GM23338 (cell line): ENCODE results near the gene ARMC5. TPM values are rescaled to one million over a fixed set of nuclear protein-coding genes. Genes with fewer than 3 reads are reported as not detected.

Experiments
- ATAC-seq: fragments of 200-7000 bp; cut with Tn5 transposase; 3 replicates; pipeline ENCODE4 v1.9.1; 2020
- DNase-seq: peaks from one replicate; pipeline ENCODE4 v3.0.0-alpha.2; 2015; ENCODE audit warnings: low spot score
- H2AFZ ChIP-seq: fragments of 200-600 bp; sonication (generic); 2 replicates; pipeline ENCODE4 v1.8.0; 2016; ENCODE audit warnings: antibody characterized with exemption, mild to moderate bottlenecking, moderate library complexity
- H3F3A ChIP-seq: fragments of 200-600 bp; sonication (generic); replicated peaks from 2 replicates; pipeline ENCODE4 v1.8.0; 2017; ENCODE audit warnings: antibody characterized with exemption, mixed run types, low read depth
- H3K27ac ChIP-seq: fragments of 200-600 bp; sonication (generic); 2 replicates; pipeline ENCODE4 v1.6.1; 2016; ENCODE audit warnings: low read depth
- H3K27me3 ChIP-seq: fragments of 200-600 bp; sonication (generic); 2 replicates; pipeline ENCODE4 v1.8.0; 2016; ENCODE audit warnings: mild to moderate bottlenecking, mixed run types, moderate library complexity; ENCODE audit not compliant: insufficient read depth
- H3K36me3 ChIP-seq: fragments of 200-600 bp; sonication (generic); 2 replicates; pipeline ENCODE4 v1.8.0; 2016; ENCODE audit warnings: mild to moderate bottlenecking; ENCODE audit not compliant: insufficient read depth
- H3K4me1 ChIP-seq: fragments of 200-600 bp; sonication (generic); 2 replicates; pipeline ENCODE4 v1.8.0; 2016; ENCODE audit warnings: mild to moderate bottlenecking, moderate library complexity; ENCODE audit not compliant: insufficient read depth
- H3K4me2 ChIP-seq: fragments of 200-600 bp; sonication (generic); 2 replicates; pipeline ENCODE4 v1.7.1; 2017; ENCODE audit warnings: mixed run types
- H3K4me3 ChIP-seq: fragments of 200-600 bp; sonication (generic); 2 replicates; pipeline ENCODE4 v1.6.1; 2016; ENCODE audit warnings: mixed run types
- H3K79me2 ChIP-seq: fragments of 200-600 bp; sonication (generic); replicated peaks from 2 replicates; pipeline ENCODE4 v1.8.0; 2017; ENCODE audit warnings: mild to moderate bottlenecking; ENCODE audit not compliant: insufficient read depth
- H3K9me2 ChIP-seq: fragments of 200-600 bp; sonication (generic); 2 replicates; pipeline ENCODE4 v1.8.0; 2017; ENCODE audit not compliant: insufficient read depth
- H4K20me1 ChIP-seq: fragments of 200-600 bp; sonication (generic); replicated peaks from 2 replicates; pipeline ENCODE4 v1.8.0; 2017; ENCODE audit warnings: mild to moderate bottlenecking; ENCODE audit not compliant: insufficient read depth
- H3K27ac Mint-ChIP-seq: 2 replicates; pipeline ENCODE4 v1.8.0; 2020; ENCODE audit warnings: inconsistent platforms, mild to moderate bottlenecking, moderate library complexity, mixed read lengths
- H3K27me3 Mint-ChIP-seq: 3 replicates; pipeline ENCODE4 v1.8.0; 2022; ENCODE audit warnings: low read depth, mild to moderate bottlenecking, moderate library complexity, mixed read lengths, inconsistent platforms; ENCODE audit not compliant: insufficient read depth, poor library complexity
- H3K36me3 Mint-ChIP-seq: 3 replicates; pipeline ENCODE4 v1.8.0; 2021; ENCODE audit warnings: low read depth, mild to moderate bottlenecking, inconsistent platforms, moderate library complexity, mixed read lengths
- H3K4me1 Mint-ChIP-seq: 3 replicates; pipeline ENCODE4 v1.8.0; 2020; ENCODE audit warnings: mild to moderate bottlenecking, inconsistent platforms, mixed read lengths
- H3K4me3 Mint-ChIP-seq: 3 replicates; pipeline ENCODE4 v1.8.0; 2021; ENCODE audit warnings: moderate library complexity, mild to moderate bottlenecking, inconsistent platforms, mixed read lengths
- H3K9me3 Mint-ChIP-seq: 3 replicates; pipeline ENCODE4 v1.8.0; 2020; ENCODE audit warnings: moderate library complexity, mild to moderate bottlenecking, inconsistent platforms, mixed read lengths
- EZH2 ChIP-seq: fragments of 200-600 bp; sonication (generic); IDR thresholded peaks from one replicate; pipeline ENCODE4 v1.8.0; 2017; ENCODE audit warnings: antibody characterized with exemption, mild to moderate bottlenecking, low read depth; ENCODE audit not compliant: unreplicated experiment
- POLR2AphosphoS5 ChIP-seq: IDR thresholded peaks from 2 replicates; pipeline ENCODE4 v1.6.1; 2016; ENCODE audit warnings: antibody characterized with exemption, low read depth
- STAT1 ChIP-seq: IDR thresholded peaks from one replicate; pipeline ENCODE4 v1.6.1; 2016; ENCODE audit warnings: antibody characterized with exemption; ENCODE audit not compliant: unreplicated experiment
- ZNF114 ChIP-seq: fragments of 250-450 bp; sonication (Bioruptor Pico); IDR thresholded peaks from 2 replicates; pipeline ENCODE4 v1.5.0; 2020; ENCODE audit warnings: mild to moderate bottlenecking, moderate library complexity
- polyA plus RNA-seq: library from polyadenylated mRNA; unstranded; fragments of >200 nt; fragmentation: Nextera tagmentation; extraction: Ambion mirVana; gene quantifications from 2 replicates; pipeline ENCODE4 v1.2.1, GENCODE V29; 2016
- total RNA-seq: library from RNA; depleted of rRNA; stranded (reverse); fragments of >200 nt; shearing (Covaris generic); gene quantifications from 2 replicates; pipeline ENCODE4 v1.2.3, GENCODE V29; 2014
- TF ChIP-seq, protein P1 (sequence below): IDR thresholded peaks from one replicate; pipeline ENCODE4 v1.6.1; 2018; ENCODE audit warnings: antibody characterized with exemption; ENCODE audit not compliant: unreplicated experiment
- TF ChIP-seq, protein P2 (sequence below), 2 experiments: fragments of 200-600 bp in 1 of 2; sonication (generic) in 1 of 2; conservative IDR thresholded peaks; 2 replicates each; pipeline versions ENCODE4 v1.5.1 to v1.6.1; 2016 to 2017; ENCODE audit warnings: antibody characterized with exemption in 2 of 2, low read depth in 2 of 2, mild to moderate bottlenecking in 2 of 2, moderate library complexity in 1 of 2
- TF ChIP-seq, protein P3 (sequence below): IDR thresholded peaks from 2 replicates; pipeline ENCODE4 v1.6.1; 2016; ENCODE audit warnings: antibody characterized with exemption

Gene ARMC5
- total and polyA plus RNA-seq, 2 experiments from 2014 or later = 5.9 to 11.3 TPM

DNA sequence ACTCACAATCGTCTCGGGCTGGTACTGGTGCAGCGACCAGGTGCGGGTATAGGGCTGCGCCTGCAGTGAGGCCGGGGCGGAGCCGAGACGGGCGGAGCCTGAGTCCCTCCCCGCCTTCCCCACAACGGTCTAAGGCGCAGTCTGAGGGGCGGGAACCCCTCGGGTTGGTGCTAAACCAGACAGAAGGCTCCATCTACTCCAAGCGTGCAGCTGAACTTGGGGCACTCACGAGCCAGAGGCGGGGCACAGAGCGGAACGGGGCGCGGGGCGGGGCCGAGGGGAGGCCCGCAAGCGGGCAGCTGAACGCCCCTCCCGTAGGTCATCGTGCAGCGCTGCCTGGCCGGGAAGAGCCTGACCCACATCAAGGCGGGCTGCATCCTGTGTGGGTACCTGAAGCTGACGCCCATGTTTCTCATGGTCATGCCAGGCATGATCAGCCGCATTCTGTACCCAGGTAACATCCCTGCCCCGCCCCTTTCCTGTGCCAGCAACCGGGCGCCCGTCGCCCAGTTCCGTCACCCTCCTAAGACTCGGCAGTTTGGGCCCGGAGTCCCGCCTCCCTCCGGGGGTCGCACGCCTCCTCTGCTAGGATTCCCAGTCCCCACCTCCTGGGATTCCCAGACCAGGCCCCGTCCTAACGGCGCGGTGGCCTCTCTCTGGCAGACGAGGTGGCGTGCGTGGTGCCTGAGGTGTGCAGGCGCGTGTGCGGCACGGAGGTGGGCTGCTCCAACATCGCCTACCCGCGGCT lies 28.6 kb downstream of the ARMC5 start:
- peak; percentile 87 for ATAC-seq
- Histone ChIP-seq H4K20me1 (no peaks in the 10 kb centered on the region), H3K4me1 (no peaks in the 10 kb centered on the region; the same call in 1 of the 2 replicates), H2AFZ (peak overlapping the region; percentile 98), H3K27ac (no peak overlapping the region), H3K4me2 (peak overlapping the region; percentile 88), H3K9me2 (no peaks in the 10 kb centered on the region), H3F3A (no peaks in the 10 kb centered on the region), H3K36me3 (no peaks in the 10 kb centered on the region), H3K79me2 (no peaks in the 10 kb centered on the region), H3K27me3 (peaks cover 61% of the 10 kb centered on the region), H3K4me3 (peak overlapping the region; percentile 71)
- Mint-ChIP-seq H3K36me3 (peaks cover 19% of the 10 kb centered on the region), H3K27me3 (peaks cover 55% of the 10 kb centered on the region), H3K4me1 (peaks cover 17% of the 10 kb centered on the region; the same call in 2 of the 3 replicates), H3K9me3 (no peaks in the 10 kb centered on the region; the same call in 2 of the 3 replicates), H3K27ac (no peak overlapping the region), H3K4me3 (peak overlapping the region; percentile 79)
- DNase-seq = peak; percentile 89
- TF ChIP-seq STAT1 (no peak), EZH2 (peak; percentile 60), ZNF114 (CRISPR knock-in tag) (no peak), POLR2AphosphoS5 (0 out of 2 replicates have a peak, but pooled peaks have one; percentile 43)
- TF ChIP-seq, protein P1, sequence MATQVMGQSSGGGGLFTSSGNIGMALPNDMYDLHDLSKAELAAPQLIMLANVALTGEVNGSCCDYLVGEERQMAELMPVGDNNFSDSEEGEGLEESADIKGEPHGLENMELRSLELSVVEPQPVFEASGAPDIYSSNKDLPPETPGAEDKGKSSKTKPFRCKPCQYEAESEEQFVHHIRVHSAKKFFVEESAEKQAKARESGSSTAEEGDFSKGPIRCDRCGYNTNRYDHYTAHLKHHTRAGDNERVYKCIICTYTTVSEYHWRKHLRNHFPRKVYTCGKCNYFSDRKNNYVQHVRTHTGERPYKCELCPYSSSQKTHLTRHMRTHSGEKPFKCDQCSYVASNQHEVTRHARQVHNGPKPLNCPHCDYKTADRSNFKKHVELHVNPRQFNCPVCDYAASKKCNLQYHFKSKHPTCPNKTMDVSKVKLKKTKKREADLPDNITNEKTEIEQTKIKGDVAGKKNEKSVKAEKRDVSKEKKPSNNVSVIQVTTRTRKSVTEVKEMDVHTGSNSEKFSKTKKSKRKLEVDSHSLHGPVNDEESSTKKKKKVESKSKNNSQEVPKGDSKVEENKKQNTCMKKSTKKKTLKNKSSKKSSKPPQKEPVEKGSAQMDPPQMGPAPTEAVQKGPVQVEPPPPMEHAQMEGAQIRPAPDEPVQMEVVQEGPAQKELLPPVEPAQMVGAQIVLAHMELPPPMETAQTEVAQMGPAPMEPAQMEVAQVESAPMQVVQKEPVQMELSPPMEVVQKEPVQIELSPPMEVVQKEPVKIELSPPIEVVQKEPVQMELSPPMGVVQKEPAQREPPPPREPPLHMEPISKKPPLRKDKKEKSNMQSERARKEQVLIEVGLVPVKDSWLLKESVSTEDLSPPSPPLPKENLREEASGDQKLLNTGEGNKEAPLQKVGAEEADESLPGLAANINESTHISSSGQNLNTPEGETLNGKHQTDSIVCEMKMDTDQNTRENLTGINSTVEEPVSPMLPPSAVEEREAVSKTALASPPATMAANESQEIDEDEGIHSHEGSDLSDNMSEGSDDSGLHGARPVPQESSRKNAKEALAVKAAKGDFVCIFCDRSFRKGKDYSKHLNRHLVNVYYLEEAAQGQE = no peak
- TF ChIP-seq, protein P2, sequence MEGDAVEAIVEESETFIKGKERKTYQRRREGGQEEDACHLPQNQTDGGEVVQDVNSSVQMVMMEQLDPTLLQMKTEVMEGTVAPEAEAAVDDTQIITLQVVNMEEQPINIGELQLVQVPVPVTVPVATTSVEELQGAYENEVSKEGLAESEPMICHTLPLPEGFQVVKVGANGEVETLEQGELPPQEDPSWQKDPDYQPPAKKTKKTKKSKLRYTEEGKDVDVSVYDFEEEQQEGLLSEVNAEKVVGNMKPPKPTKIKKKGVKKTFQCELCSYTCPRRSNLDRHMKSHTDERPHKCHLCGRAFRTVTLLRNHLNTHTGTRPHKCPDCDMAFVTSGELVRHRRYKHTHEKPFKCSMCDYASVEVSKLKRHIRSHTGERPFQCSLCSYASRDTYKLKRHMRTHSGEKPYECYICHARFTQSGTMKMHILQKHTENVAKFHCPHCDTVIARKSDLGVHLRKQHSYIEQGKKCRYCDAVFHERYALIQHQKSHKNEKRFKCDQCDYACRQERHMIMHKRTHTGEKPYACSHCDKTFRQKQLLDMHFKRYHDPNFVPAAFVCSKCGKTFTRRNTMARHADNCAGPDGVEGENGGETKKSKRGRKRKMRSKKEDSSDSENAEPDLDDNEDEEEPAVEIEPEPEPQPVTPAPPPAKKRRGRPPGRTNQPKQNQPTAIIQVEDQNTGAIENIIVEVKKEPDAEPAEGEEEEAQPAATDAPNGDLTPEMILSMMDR (conservative IDR thresholded peaks at IDR 0.05; ENCODE audit: low read depth in 2 of 2) = no peak
- TF ChIP-seq, protein P3, sequence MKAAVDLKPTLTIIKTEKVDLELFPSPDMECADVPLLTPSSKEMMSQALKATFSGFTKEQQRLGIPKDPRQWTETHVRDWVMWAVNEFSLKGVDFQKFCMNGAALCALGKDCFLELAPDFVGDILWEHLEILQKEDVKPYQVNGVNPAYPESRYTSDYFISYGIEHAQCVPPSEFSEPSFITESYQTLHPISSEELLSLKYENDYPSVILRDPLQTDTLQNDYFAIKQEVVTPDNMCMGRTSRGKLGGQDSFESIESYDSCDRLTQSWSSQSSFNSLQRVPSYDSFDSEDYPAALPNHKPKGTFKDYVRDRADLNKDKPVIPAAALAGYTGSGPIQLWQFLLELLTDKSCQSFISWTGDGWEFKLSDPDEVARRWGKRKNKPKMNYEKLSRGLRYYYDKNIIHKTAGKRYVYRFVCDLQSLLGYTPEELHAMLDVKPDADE = no peak
